Activated CD8-positive, alpha-beta memory T cell treated with anti-CD3 and anti-CD28 coated beads, Interleukin-2, amount 50 U/mL, for 24 hours (primary cell): ENCODE results near the gene MAPK8IP1.

Source experiments
- DNase-seq: peaks from one replicate; pipeline ENCODE4 v3.0.0-alpha.2; 2020; ENCODE audit errors: extremely low read depth

MAPK8IP1 gene

DNA sequence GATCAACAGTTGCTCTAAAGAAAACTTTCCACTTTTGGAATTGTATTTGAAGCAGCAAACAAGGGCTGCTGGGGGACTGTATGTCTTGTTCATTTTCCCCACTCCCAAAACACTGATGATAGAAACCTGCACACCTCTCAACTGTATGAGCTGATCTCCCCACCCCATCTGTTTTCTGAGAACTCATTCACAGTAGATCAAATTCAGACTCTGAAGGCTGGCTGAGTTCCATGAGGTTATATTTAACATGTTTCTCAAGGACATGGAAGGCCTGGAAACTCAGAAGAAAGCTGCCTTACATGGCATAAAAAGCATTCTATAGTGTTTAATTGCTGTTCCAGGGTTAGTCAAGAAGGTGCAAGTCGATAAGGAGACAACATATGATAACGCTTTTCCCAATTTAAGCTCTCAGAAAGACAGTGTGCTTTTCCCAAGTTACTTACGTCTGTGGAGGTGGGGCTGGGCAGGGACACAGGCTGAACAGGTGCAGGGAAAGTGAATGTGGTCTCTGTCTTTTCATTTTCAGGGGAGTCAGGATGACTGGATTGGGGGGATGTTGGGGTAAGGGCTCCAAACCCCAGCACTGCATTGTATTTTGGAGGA, 60.0 kb downstream of the MAPK8IP1 start:
- no peak for DNase-seq

DNA sequence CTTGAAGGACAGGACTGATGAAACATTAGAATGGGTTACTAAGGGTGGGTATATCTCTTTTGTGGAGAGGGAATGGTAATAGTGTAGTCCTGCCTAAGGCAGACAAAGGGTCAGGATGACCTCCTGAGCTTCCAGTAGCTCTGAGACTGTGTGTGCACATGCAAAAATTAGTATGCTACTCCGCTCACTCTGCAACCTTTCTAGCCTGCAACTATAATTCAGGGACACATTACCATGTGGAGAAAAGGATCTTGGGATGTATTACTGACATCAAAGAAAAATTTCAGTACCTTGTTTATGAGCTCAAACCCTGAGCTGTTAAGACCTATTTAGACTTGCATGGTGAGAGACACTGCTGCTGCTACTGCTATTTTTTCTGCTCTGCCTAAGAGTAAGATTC, 62.4 kb downstream of the MAPK8IP1 start:
- no peak for DNase-seq

DNA sequence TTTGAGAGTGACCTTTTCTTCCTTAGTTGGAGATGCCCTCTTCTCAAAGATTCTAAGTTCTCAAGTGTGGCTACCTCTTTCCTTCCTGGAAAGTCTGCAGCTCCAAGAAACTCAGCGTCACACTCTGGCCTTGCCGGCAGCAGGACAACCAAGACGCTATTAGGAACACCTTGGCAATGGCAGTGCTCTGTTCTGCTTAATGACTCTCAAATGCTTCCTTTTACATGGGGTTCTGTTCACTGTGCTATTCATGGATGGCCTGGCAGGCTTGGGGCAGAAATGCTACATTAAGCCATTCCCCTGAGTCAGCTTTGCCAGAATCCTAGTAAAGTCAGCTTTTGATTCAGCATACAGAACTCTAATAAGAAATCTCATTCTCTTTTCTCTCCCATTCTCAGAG, 62.9 kb downstream of the MAPK8IP1 start:
- no peak for DNase-seq

DNA sequence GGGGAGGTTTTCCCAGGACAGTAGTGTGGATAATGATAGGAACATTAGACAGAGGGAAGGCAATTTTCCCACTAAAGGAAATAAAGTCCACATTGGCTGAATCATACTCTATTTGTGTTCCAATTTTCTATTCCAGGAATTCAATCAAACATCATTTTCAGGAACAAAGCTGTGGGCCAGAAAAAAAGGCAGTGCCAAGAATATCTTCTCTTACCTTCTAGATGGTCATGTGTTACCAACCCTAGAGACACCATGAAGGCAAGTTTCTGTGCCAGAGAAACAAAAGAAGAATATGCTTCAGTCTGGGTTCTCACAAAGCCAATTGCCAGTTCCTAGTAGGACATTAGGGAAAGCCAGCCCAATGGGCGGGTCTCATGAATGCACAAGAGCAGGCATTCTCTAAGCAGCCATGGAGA, 64.5 kb downstream of the MAPK8IP1 start:
- DNase-seq, result no peak
